Non-pigmented ciliary epithelial cell (primary cell): ENCODE results near the gene GNB1.

ENCODE experiments used
- DNase-seq: peaks from one replicate; pipeline ENCODE4 v3.0.0-alpha.2; 2010; ENCODE audit warnings: low read depth

The GNB1 gene

DNA sequence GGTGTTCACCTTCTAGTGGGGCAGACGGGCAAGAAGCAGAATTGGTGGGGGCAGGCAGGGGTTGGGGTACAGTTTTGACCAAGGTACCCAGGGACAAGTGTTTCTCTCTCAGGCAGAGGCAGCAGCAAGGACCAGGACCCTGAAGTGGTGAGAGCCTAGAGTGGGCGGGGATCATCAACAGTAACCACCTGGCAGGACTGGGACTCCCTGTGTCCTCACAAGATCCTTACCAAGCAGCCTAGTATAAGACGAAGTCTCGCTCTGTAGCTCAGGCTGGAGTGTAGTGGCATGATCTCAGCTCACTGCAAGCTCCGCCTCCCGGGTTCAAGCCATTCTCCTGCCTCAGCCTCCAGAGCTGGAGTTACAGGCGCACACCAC is 109.4 kb downstream of the GNB1 start:
- DNase-seq, result no peak

DNA sequence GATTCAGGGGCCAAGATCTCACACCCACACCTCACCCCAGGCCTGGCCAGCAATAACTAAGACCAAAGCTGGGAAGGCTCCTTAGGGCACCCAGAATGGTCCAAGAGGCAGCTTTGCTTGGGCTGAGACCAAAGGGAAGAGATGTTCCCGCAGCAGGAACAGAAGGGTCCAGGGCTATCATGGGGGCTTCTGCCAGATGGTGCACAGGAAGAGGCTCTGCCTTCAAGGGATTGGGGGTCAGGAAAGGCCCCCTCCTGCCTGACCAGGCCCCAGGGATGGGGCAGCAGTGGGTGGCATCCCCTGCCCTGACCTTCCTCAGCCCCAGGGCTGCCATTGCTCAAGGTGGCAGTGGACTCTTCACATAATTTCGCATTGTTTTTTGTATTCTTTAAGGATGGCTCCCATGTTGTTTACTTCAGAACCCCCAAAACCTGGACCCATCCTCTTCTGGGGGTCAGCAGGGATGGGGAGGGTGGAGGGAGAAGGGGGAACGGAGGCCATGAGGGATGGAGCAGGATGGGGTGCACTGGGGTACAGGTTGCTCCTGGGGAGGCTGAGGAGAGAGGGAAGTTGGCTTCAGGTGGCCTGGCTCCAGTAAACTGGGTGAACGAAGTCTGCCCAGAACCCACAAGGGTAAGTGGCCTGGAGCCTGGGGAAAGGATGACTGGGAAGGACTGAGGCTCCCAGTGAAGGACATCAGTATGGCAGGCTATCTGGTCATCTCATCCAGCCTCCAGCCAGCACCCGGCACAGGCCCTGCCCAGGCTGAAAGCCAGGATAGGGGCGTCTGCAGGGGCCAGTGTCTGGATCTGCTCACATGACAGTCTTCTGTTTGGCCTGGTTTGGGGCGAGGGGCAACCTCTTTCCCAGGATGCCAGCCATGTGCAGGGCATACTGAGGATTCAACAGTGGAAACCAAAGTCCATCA is 110.0 kb downstream of the GNB1 start:
- no peak for DNase-seq

DNA sequence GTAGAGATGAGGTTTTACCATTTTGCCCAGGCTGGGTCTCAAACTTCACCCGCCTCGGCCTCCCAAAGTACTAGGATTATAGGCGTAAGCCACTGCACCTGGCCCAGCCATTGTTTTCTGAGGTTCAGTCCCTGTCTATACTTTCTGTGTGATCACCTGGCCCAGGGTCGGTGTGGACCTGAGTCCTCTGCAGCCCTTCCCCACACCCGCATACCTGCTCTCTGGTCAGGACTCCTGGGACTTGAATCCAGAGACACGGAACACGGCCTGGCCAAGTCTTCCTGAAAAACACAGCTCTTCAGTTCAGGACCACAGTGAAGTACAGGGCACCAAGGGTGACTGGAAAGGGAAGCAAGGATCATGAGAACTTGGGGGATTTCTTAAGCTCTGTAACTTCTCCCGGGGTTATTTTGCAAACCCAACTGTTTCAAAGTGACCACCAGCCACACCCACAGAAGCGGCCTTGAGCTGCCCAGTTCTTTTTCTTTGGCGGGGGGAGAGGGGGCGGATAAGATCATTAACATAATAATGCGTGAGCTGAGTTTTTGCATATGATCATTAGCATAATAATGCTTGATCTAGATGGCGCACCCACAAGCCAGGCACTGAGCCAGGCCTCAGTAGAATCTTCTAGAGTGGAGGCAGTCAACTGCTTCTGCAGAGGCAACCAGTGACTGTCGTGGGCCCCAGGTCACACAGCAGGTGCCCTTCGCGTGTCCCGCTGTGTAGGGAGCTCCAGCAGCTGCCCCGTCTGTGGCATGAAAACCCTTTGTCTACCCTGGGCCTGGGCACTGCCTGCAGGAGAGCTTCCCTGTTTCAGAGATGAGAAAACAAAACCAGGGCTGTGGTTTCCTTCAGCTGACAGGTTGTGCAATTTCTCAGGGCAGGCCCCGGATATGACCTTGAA is 110.9 kb downstream of the GNB1 start:
- DNase-seq, result no peak

DNA sequence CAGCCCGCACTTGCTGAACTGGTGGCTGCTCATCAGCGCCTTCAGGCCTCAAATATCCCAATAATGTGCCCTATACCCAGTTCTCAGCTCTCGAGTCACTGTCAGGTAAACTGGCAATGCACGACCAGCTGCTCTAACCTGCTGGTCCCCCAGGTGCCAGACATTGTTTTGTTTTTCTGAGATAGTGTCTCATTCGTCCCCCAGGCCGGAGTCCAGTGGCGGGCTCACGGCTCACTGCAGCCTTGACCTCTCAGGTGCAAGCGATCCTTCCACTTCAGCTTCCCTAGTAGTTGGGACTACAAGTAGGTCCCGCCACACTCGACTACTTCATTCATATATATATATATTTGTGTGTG is 111.6 kb downstream of the GNB1 start:
- DNase-seq, result no peak

DNA sequence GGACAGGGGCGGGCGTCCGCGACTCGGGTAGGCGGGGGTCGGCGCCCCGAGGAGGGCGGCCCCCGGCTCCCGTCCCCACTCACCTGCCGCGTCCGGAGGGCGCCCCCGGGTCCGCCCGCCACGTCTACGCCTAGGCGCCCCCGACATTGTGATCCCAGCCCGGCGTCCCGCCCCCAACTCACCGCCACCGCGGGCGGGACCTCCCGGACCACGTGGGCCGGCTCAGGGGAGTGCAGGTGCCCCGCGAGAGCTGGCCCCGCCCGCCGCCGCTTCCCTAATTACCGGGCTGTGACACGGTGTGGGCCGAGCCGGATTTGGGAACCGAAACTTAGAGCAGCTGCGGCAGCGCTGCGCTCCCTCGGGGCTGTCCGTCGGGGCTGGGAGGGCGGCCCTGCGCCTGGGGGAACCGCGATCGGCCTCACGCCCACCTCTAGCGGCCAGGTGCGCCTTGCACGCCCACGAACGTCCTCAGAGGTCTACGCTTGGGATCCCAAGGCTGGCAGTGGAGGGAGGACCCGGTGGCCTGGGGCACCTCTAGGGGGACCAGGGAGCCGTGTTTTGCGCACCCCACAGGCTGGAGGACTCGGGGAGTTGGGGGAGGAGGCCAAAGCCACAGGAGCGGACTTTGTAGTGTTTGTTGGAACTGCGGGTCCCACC is 112.1 kb downstream of the GNB1 start:
- no peak for DNase-seq

DNA sequence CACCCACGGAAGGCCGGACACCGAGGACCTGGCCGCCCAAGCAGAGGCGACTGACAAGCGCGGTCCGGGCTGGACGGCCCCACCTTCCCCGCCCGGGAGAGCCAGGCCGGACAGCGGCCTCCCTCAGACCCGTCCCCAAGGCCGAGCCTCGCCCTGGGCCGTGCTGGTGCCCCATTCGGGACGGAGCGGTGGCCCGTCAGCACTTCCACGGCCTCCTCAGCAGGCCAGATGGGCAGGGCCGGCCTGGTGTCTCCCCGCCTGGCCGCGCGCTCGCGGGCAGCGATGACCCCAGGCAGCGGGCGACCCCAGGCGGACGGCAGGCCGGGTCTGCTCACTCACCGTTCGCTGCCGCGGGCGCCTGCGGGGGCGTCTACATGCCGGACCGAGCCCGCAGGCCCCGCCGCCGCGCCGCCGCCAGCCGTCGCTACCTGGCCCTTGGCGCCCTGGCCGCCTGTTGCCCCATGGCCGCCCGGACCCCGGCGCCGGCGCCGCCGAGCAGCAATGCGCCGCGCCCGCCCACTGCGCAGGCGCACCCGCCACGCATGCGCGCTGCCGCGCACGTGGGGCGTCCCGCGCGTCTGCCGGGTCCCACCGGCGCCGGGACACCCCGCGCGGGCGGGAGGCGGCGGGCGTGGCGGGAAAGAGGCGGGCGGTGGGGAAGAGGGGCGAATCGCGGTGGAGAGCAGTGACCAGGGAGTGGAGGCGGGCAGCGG is 112.8 kb downstream of the GNB1 start, which contains the start of gene NADK:
Gene NADK, minus strand, starts transcription at position 521 of the 713 bp plus-strand sequence. CDS start 13,064 bp downstream, outside the sequence.
- no peak for DNase-seq

DNA sequence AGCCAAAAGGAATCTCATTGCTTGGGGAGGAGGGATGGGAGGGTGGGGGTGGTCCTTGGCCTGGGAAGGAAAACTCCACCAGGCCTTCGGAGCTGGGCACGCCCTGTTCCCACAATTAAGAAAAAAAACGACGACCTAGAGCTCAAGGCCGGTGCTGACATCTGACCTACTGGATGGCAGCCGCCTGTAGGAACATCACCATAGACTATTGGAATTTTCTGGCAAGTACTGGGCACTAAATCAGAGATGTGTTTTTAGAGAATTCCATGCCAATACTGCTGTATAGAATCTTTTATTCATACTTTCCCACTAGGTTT is 113.3 kb downstream of the GNB1 start:
- DNase-seq, result no peak

DNA sequence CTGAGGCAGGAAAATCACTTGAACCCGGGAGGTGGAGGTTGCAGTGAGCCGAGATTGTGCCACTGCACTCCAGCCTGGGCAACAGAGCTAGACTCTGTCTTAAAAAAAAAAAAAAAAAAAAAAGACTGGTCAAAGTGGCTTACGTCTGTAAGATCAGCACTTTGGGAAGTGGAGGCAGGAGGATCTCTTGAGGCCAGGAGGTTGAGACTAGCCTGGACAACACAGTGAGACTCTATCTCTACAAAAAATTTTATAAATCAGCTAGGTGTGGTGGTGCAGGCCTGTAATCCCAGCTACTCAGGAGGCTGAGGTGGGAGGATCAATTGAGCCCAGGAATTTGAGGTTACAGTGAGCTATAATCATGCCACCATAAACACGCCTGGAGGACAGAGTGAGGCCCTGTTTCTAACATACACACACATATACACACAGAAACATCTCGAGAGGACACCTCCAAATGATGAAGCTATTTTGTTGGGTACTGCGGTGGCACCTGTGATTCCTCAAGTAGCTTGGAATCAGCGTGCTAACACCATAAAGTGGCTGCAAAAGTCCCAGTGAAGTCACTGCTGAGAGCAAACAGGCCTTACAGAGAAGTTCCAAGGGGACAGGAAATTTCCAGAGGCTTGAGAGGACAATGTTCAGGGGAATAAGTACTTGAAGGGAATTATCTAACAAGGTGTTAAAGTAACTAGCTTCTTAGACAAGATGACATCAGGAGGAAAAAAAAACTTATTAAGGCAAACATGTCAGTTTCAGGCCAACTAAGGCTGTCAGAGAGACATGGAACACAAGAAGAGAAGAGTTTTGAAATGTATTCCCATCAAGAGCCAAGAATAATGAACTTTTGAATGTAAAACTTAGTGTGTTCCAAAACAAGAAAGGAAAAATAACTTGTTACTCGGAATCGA is 114.0 kb downstream of the GNB1 start:
- no peak for DNase-seq

DNA sequence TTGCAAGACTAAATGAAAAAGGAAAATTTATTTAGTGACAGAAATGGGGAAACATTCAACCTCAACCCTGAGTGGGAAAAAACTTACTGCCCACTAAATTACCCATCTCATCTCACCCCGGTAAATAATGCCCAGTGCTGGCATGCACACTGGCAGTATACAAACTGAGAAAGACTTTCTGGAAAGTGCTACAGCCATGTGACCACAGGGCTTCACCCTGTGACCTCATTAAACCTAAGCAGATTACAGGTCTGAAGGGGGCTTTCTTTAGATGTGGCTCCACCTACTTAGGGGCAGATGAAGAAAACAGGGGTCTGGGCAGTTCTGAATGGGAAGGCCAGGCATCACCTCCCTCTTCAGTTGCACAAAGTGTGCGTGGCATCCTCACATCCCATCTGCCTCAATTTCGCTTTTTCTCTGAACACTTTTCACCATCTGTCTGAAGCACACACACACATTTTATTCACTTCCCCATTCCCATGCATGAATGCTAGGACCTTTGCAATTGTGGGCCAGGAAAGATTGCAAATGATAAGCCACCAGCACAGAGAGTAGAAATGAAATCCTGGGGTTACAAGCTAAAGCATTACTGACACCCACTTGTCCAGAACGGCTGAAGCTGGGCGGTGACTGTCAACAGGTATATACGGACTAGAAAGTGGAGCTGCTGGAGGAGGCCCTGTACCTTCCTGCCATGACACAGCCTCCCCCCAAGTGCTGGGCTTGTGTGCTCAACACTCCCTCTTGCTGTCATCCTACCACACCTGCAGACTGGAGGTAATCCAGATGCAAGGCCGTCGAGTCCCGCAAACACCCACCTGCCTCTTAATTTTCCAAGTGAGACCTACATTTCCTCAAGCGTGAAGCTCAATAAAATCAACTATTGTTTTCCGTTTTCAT is 115.3 kb downstream of the GNB1 start:
- no peak for DNase-seq

DNA sequence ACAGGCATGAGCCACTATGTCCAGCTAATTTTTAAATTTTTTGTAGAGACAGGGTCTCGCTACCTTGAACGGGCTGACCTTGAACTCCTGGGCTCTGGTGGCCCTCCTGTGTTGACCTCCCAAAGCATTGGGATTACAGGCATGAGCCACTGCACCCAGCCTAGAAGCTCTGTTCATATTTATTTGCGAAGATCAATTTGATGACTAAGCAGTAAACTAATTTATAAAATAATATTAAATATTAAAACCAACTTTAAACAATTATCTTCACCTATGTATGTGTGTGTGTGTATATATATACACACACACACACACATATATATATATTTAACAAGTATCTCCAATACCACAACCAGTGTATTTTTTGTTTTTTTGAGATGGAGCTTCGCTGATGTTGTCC is 117.0 kb downstream of the GNB1 start:
- DNase-seq, result no peak

DNA sequence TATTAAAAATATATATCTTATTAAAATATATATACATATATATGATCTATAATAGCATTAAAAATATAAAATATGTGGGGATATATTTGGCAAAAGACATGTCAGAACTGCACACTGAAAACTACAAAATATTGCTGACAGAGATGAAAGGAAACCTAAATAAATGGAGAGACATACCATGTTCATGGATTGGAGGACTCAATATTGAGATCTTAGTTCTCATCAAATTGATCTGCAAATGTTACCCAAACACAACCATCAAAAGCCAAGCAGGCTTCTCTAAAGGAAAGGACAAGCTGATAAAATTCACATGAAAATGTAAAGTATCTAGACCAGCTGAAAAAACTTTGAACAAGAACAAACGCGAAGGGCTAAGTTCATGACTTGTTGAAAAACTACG is 119.8 kb downstream of the GNB1 start:
- no peak for DNase-seq

DNA sequence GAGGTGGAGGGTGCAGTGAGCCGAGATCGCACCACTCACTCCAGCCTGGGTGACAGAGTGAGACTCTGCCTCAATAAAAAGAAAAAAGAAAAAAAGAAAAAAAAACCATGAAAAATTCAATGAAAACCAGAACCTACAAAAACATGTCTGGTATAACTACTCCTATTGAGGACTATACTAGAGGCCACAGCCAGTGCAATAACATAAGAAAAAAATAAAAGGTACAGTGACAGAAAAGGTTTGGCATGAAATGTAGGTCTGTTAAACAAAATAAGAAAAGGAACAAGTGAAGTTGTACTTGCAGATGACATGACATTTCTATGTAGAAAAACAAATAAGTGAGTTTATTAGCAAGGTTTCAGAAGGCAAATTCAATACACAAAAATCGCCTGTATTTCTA is 120.8 kb downstream of the GNB1 start:
- DNase-seq, result no peak

DNA sequence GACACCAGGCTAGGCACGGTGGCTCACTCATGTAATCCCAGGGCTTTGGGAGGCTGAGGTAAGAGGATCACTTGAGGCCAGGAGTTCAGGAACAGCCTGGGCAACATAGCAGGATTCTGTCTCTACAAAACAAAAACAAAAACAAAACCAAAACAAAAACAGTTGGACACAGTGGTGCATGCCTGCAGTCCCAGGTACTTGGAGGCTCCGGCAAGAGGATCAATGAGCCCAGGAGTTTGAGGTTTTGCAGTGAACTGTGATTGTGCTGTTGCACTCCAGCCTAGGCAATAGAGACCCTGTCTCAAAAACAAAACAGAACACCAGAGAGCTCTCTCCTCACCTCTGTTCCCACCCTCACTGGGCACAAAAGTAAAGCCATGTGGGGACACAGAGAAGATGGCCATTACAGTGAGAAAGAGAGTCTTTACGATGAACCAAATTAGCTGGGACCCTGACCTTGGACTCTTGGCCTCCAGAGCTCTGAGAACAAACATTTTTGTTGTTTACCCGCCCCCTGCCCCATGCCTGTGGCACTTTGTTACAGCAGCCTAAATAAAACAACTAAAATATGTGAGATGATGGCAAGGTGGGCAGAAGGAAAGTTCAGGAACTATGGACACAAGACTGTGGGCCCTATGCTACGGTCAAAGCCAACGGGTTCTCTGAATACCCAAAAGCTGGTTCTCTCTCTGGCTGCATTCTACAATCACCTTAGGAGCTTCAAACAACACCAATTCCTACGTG is 122.5 kb downstream of the GNB1 start:
- DNase-seq, result no peak

DNA sequence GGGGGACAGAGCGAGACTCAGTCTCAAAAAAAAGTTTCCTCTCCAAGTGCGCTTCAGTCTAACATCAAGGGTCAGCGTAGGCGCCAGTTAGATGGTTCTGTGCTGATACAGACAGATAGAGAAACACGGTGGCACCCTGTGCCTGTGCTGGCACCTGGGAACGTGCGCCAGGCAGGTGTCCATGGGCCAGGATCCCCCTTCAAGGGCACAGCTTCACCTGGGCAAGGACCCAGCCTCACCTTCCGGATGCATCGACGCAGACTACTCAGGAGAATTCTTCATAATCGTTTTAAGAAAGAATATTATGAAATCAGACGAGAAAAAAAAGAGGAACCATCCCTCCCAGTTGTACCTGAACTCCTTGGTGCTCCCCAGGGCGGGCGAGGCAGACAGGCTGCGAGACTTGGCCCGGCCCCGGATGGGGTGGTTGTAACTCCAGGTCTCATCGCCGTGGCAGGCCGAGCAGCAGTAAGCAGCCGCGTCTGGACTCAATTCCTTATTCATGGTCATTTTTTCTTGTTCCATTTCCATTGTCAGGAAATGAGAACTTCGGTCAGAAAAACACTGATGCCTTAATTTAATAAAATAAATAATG is 125.9 kb downstream of the GNB1 start:
- no peak for DNase-seq

DNA sequence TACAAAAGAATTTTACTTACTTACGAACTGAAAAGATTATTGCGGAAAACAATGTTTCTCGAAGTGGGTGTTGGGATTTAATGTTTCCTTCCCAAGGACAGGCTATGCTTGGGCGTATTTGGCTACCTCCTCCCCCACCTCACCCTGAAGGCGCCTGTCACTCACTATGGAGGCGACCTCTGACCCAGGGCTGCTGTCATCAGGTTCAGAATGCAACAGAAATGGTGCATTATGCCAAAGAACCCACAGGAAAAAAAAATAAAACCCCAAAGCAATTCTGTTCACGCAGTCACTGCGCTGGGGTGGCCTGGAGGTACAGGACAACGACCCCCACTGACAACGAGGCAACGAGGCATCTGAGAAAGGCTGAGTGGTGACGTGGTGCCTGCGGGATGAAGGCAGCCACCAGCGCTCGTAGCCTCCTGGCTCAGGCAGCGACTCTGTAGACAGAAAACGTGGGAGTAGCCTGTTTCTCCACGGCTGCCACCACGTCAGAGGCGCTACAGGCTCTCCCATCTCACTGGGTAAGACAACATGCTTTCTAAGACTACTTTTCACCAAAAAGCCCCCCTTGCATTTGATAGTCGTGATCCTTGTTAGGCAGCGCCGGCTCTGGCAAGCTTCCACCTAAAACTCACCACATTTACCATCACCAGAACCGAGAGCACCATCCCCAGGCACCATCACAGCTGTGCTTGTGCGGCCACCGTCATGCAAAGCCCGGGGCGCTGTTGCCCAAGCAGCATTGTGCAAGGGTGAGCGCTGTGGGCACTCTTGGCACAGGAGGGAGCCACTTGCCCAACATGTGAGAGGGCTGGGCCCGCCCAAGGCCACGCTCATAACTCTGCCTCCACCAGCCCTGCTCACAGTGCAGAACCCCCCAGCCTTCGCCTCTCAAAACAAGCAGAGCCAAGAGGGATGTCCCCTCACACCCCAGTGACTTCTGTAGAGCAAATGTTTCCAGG is 126.9 kb downstream of the GNB1 start:
- no peak for DNase-seq

DNA sequence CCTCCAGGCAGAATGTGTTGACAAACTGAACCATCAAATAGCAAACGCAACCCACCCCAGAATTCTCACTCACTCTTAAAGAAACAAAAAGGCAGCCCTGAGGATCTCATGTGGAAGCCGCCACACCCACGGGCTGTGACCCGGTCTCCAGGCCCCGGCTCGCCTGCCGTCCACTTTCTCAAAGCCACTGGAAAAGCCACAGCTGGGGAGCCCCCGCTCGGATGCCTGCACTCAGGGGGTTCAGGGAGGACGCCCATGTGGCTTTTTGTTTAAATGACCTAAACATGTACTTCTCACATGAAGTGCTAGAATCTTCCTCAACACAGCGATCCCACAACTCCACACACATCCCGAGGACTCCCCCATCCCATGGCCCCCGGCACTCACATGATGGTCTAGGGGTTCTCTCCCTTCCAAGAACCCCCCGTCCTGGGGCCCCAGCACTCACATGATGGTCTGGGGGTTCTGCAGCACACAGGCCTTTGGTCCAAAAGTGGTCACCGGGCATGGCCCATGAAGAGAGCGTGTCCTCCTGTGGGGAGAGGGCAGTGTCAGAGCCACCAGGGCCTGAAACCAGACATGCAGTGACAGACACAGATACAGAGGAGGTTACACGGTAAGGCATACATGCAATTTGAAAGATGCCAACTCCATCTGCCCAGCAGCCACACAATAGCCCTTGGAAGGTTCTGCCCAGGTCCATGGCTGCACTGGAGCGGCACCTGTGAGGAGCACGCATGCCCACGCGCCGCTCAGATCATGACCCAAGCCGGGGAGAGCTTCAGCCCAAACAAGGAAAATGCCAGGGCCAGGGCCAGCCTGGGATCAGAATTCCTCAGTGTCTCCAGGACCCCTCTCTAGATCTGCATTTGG is 129.1 kb downstream of the GNB1 start:
- no peak for DNase-seq

DNA sequence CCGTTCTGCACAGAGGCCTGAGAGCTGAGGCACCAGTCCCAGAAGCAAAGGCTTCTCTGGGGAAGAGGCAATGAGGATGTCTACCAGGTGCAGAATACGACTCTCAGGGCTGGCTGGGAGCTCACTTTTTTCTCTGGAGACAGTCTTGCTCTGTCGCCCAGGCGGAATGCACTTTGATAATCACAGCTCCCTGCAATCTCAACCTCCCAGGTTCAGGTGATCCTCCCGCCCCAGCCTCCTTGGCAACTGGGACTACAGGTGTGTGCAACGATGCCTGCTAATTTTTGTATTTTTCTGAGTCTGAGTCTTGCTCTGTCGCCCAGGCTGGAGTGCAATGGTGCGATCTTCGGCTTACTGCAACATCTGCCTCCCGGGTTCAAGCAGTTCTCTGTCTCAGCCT is 130.2 kb downstream of the GNB1 start:
- no peak for DNase-seq
